Panc1 (cell line): ENCODE measurements around the gene MLLT3. TPM values are rescaled to one million over a fixed set of nuclear protein-coding genes. Genes with fewer than 3 reads are reported as not detected.

Experiments
- ATAC-seq: fragments of 200-7000 bp; cut with Tn5 transposase; 2 replicates; pipeline ENCODE4 v1.9.1; 2020; ENCODE audit warnings: mild to moderate bottlenecking, moderate library complexity
- BruUV-seq: library from RNA; stranded (reverse); fragments of 400-500 nt; replicated peaks from 2 replicates; lab custom pipeline; 2021; lab: Mats Ljungman, UMichigan
- CTCF ChIA-PET: fragments of 300-600 bp; sonication (Branson Sonifier 250); formaldehyde crosslinking; loops from one replicate; lab custom pipeline; 2022; ENCODE audit warnings: antibody characterized with exemption; lab: Charles Lee
- POLR2A ChIA-PET: fragments of 300-600 bp; sonication (Branson Sonifier 250); formaldehyde crosslinking; loops from one replicate; lab custom pipeline; 2022; ENCODE audit warnings: antibody characterized with exemption; lab: Charles Lee
- DNase-seq: peaks from one replicate; pipeline ENCODE4 v3.0.0-alpha.2; 2010; ENCODE audit warnings: low read depth, low spot score
- H3K27ac ChIP-seq: 2 replicates; pipeline ENCODE4 v1.5.1; 2011; ENCODE audit warnings: mild to moderate bottlenecking, low read length, inconsistent platforms
- H3K27me3 ChIP-seq: fragments of 200-500 bp; sonication (Bioruptor generic); 2 replicates; pipeline ENCODE4 v1.6.0; 2014; ENCODE audit warnings: low read length, inconsistent platforms; ENCODE audit not compliant: control insufficient read depth, insufficient read depth
- H3K36me3 ChIP-seq: fragments of 200-500 bp; sonication (Bioruptor generic); 2 replicates; pipeline ENCODE4 v1.5.1; 2014; ENCODE audit warnings: inconsistent platforms, mild to moderate bottlenecking, low read length, moderate library complexity; ENCODE audit not compliant: control insufficient read depth, insufficient read depth
- H3K4me1 ChIP-seq: 2 replicates; pipeline ENCODE4 v1.5.1; 2011; ENCODE audit warnings: inconsistent platforms, mild to moderate bottlenecking, low read length, moderate library complexity; ENCODE audit not compliant: control insufficient read depth, insufficient read depth
- H3K4me3 ChIP-seq, 2 experiments: 2 replicates each; pipeline ENCODE4 v1.5.1; 2011 to 2012; ENCODE audit warnings: low read depth in 2 of 2, low read length in 2 of 2, mild to moderate bottlenecking in 2 of 2, inconsistent platforms in 1 of 2, moderate library complexity in 1 of 2
- H3K9me3 ChIP-seq: fragments of 200-500 bp; sonication (Bioruptor generic); 2 replicates; pipeline ENCODE4 v1.5.1; 2014; ENCODE audit warnings: low read depth, mild to moderate bottlenecking, inconsistent platforms, low read length, moderate library complexity; ENCODE audit not compliant: control insufficient read depth, insufficient read depth
- POLR2AphosphoS5 ChIP-seq: IDR thresholded peaks from 2 replicates; pipeline ENCODE4 v1.6.1; 2012; ENCODE audit warnings: mild to moderate bottlenecking, low read depth, low read length, moderate library complexity
- SIN3A ChIP-seq: IDR thresholded peaks from 2 replicates; pipeline ENCODE4 v1.6.1; 2012; ENCODE audit warnings: low read depth, mild to moderate bottlenecking, low read length, moderate library complexity, borderline replicate concordance; ENCODE audit not compliant: insufficient read depth
- TCF7L2 ChIP-seq: IDR thresholded peaks from 2 replicates; pipeline ENCODE4 v1.6.1; 2011; ENCODE audit warnings: mild to moderate bottlenecking, low read depth, low read length, inconsistent platforms
- in situ Hi-C: cut with HindIII; loops from 2 replicates; pipeline ENCODE4 v1.10.0; 2016; ENCODE audit warnings: low sequenced_read_pairs, low pct_unique_long_range_greater_than_20kb
- intact Hi-C: fragments of 100-400 bp; cut with micrococcal nuclease; formaldehyde crosslinking; loops from one replicate; pipeline ENCODE4 v1.10.0; 2022; ENCODE audit not compliant: unreplicated experiment
- total RNA-seq: library from RNA; stranded (reverse); gene quantifications from one replicate; pipeline ENCODE4 v1.2.1, GENCODE V29; 2021; ENCODE audit not compliant: unreplicated experiment
- TF ChIP-seq, protein P1 (sequence below), 2 experiments: IDR thresholded peaks; 2 replicates each; pipeline ENCODE4 v1.6.1; 2011 to 2012; ENCODE audit warnings: low read depth in 2 of 2, control low read depth in 1 of 2, low read length in 1 of 2, mild to moderate bottlenecking in 1 of 2, moderate library complexity in 1 of 2; ENCODE audit not compliant: insufficient read depth in 1 of 2
- TF ChIP-seq, protein P2 (sequence below): fragments of 450-650 bp; IDR thresholded peaks from 2 replicates; pipeline ENCODE4 v1.5.1; 2017; ENCODE audit warnings: mild to moderate bottlenecking

Gene MLLT3
- total RNA-seq, 1 experiment from 2014 or later, result 0.49 TPM

DNA sequence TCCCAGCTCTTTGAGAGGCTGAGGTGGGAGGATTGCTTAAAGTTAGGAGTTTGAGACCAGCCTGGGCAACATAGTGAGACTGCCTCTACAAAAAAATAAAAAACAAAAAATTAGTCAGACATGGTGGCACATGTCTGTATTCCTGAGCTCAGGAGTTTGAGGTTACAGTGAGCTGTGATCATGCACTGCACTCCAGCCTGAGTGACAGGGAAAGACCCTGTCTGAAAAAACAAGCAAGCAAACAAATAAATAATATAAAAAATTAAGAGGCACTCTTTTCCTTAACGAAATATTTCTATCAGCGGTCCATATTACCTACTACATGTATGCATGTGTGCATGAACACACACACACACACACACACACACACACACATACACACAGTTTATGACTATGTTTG, 40.8 kb upstream of the MLLT3 start:
- intact Hi-C loops (no loop called here), in situ Hi-C loops (no loop called here)
- H3K4me3 ChIP-seq, result no peak overlapping the region
- no peaks in the 10 kb centered on the region for H3K9me3 ChIP-seq
- DNase-seq, result no peak
- ATAC-seq, result no peak
- TF ChIP-seq, protein P1, sequence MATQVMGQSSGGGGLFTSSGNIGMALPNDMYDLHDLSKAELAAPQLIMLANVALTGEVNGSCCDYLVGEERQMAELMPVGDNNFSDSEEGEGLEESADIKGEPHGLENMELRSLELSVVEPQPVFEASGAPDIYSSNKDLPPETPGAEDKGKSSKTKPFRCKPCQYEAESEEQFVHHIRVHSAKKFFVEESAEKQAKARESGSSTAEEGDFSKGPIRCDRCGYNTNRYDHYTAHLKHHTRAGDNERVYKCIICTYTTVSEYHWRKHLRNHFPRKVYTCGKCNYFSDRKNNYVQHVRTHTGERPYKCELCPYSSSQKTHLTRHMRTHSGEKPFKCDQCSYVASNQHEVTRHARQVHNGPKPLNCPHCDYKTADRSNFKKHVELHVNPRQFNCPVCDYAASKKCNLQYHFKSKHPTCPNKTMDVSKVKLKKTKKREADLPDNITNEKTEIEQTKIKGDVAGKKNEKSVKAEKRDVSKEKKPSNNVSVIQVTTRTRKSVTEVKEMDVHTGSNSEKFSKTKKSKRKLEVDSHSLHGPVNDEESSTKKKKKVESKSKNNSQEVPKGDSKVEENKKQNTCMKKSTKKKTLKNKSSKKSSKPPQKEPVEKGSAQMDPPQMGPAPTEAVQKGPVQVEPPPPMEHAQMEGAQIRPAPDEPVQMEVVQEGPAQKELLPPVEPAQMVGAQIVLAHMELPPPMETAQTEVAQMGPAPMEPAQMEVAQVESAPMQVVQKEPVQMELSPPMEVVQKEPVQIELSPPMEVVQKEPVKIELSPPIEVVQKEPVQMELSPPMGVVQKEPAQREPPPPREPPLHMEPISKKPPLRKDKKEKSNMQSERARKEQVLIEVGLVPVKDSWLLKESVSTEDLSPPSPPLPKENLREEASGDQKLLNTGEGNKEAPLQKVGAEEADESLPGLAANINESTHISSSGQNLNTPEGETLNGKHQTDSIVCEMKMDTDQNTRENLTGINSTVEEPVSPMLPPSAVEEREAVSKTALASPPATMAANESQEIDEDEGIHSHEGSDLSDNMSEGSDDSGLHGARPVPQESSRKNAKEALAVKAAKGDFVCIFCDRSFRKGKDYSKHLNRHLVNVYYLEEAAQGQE (IDR thresholded peaks at IDR 0.05; ENCODE audit: insufficient read depth in 1 of 2, low read depth in 2 of 2, low read length in 1 of 2), result no peak
- no peak for TF ChIP-seq SIN3A
- no peak for TF ChIP-seq TCF7L2
- no peak for TF ChIP-seq POLR2AphosphoS5
- TF ChIP-seq, protein P2, sequence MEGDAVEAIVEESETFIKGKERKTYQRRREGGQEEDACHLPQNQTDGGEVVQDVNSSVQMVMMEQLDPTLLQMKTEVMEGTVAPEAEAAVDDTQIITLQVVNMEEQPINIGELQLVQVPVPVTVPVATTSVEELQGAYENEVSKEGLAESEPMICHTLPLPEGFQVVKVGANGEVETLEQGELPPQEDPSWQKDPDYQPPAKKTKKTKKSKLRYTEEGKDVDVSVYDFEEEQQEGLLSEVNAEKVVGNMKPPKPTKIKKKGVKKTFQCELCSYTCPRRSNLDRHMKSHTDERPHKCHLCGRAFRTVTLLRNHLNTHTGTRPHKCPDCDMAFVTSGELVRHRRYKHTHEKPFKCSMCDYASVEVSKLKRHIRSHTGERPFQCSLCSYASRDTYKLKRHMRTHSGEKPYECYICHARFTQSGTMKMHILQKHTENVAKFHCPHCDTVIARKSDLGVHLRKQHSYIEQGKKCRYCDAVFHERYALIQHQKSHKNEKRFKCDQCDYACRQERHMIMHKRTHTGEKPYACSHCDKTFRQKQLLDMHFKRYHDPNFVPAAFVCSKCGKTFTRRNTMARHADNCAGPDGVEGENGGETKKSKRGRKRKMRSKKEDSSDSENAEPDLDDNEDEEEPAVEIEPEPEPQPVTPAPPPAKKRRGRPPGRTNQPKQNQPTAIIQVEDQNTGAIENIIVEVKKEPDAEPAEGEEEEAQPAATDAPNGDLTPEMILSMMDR, result no peak
- H3K27ac ChIP-seq, result no peak overlapping the region
- no peaks in the 10 kb centered on the region for H3K27me3 ChIP-seq
- ChIA-PET CTCF (no interaction called here), POLR2A (no interaction called here)
- no TSS peak for BruUV-seq
- no peaks in the 10 kb centered on the region for H3K4me1 ChIP-seq
- no peaks in the 10 kb centered on the region for H3K36me3 ChIP-seq

DNA sequence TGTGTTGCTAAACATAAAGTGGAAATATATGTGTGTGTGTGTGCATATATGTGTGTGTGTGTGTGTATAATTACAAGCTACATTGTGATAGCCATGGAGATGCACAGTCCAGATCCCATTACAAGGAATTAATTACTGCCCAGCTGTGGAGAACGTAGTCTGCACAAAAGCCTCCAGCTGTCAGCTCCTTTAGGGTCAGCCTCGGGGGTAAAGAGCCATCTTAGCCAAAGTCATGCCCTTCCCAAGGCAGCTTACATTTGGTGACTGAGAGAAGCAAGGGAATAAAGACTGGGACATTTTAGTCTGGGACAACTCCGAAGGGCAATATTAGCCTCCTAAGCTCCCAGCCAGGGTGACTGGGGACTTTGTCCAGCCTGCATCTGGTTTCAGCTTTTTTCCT, 39.9 kb upstream of the MLLT3 start:
- ChIA-PET CTCF (no interaction called here), POLR2A (no interaction called here)
- Histone ChIP-seq H3K4me1 (no peaks in the 10 kb centered on the region), H3K27me3 (no peaks in the 10 kb centered on the region), H3K4me3 (no peak overlapping the region), H3K9me3 (no peaks in the 10 kb centered on the region), H3K36me3 (no peaks in the 10 kb centered on the region), H3K27ac (no peak overlapping the region)
- ATAC-seq (no peak), DNase-seq (no peak)
- BruUV-seq, result no TSS peak
- TF ChIP-seq SIN3A, result no peak
- TF ChIP-seq POLR2AphosphoS5, result no peak
- TF ChIP-seq, protein P2, result no peak
- TF ChIP-seq, protein P1 (IDR thresholded peaks at IDR 0.05; ENCODE audit: insufficient read depth in 1 of 2, low read depth in 2 of 2, low read length in 1 of 2), result no peak
- no peak for TF ChIP-seq TCF7L2
- intact Hi-C loops (no loop called here), in situ Hi-C loops (no loop called here)
